GM12878 (cell line): ENCODE measurements around the gene METTL4.

Experiments
- ATF3 ChIP-seq: IDR thresholded peaks from 2 replicates; pipeline ENCODE4 v1.6.1; 2011; ENCODE audit warnings: low read depth, mild to moderate bottlenecking, low read length, moderate library complexity, borderline replicate concordance; ENCODE audit errors: extremely low read depth
- EZH2 ChIP-seq: IDR thresholded peaks from 2 replicates; pipeline ENCODE4 v1.6.1; 2012; ENCODE audit warnings: low read depth, mild to moderate bottlenecking, control low read depth, inconsistent platforms, low read length, borderline replicate concordance; ENCODE audit not compliant: control insufficient read depth
- POLR2A ChIP-seq: IDR thresholded peaks from 2 replicates; pipeline ENCODE4 v1.6.1; 2011; ENCODE audit warnings: low read depth, mild to moderate bottlenecking, low read length
- RAD21 ChIP-seq: IDR thresholded peaks from 2 replicates; pipeline ENCODE4 v1.6.1; 2011; ENCODE audit warnings: mild to moderate bottlenecking, low read depth, low read length, moderate library complexity; ENCODE audit not compliant: insufficient read depth
- RFX5 ChIP-seq: IDR thresholded peaks from 2 replicates; pipeline ENCODE4 v1.6.1; 2011; ENCODE audit warnings: low read depth, low read length, improper control_type of control experiment
- USF2 ChIP-seq: IDR thresholded peaks from 2 replicates; pipeline ENCODE4 v1.6.1; 2011; ENCODE audit warnings: low read depth, low read length, improper control_type of control experiment, borderline replicate concordance

GRCh38 chr18:2526329-2526728, 45.0 kb downstream of the METTL4 start:
- TF ChIP-seq RAD21: no peak
- TF ChIP-seq ATF3: no peak
- TF ChIP-seq USF2: no peak
- no peak for TF ChIP-seq POLR2A
- no peak for TF ChIP-seq EZH2
- TF ChIP-seq RFX5: no peak
